NCI-H510A treated with DMSO at 0.1 percent for 48 hours (cell line): ENCODE measurements around the gene STAB1.
A peak's percentile ranks its signal among the peaks of the same experiment; 100 is the strongest.
"Not testable (repeated sequence)": the region's sequence is repeated elsewhere in the genome, so short reads cannot be mapped to it uniquely, and the experiment has no call there.

Source experiments
- DNase-seq: peaks from one replicate; lab custom pipeline; 2025; lab: John Stamatoyannopoulos, UW

STAB1 gene

GRCh38 chr3:52523386-52524257 is 28.5 kb downstream of the STAB1 start:
- DNase-seq = no peak

- no peak for DNase-seq
These were observed 29.2 kb downstream of the STAB1 start for GRCh38 chr3:52524258-52524751.

- peak; percentile 62 for DNase-seq
These were observed 29.9 kb downstream of the STAB1 start for GRCh38 chr3:52524752-52525679.

GRCh38 chr3:52525680-52526561 is 30.8 kb downstream of the STAB1 start:
- DNase-seq = no peak

GRCh38 chr3:52526671-52527038 is 31.5 kb downstream of the STAB1 start:
- DNase-seq = not testable (repeated sequence)

- DNase-seq = no peak
These were observed 32.0 kb downstream of the STAB1 start for GRCh38 chr3:52527039-52527731.

GRCh38 chr3:52527732-52528585 is 32.8 kb downstream of the STAB1 start:
- DNase-seq = no peak

GRCh38 chr3:52528586-52529375 is 33.6 kb downstream of the STAB1 start:
- DNase-seq = no peak

GRCh38 chr3:52529376-52530333 is 34.5 kb downstream of the STAB1 start:
- no peak for DNase-seq

- no peak for DNase-seq
These were observed 36.0 kb downstream of the STAB1 start for GRCh38 chr3:52530918-52531826.

GRCh38 chr3:52531860-52532516 is 36.9 kb downstream of the STAB1 start:
- no peak for DNase-seq

GRCh38 chr3:52532517-52532837 is 37.3 kb downstream of the STAB1 start:
- DNase-seq = no peak

GRCh38 chr3:52532838-52533622 is 37.9 kb downstream of the STAB1 start:
- DNase-seq = no peak

GRCh38 chr3:52533623-52534280 is 38.6 kb downstream of the STAB1 start, which contains the start of gene NT5DC2:
NT5DC2 (minus strand) TSS chr3:52533857; CDS start chr3:52533737, 120 bp downstream.
- peak; percentile 30 for DNase-seq
